VCaP (cell line): ENCODE measurements around the gene MYO1D.

Source experiments
- H3K27ac ChIP-seq: fragments of 450-650 bp; 2 replicates; pipeline ENCODE4 v1.5.1; 2017
- CTCF ChIP-seq: fragments of 450-650 bp; conservative IDR thresholded peaks from 2 replicates; pipeline ENCODE4 v1.5.1; 2017; ENCODE audit warnings: mild to moderate bottlenecking, moderate library complexity

The MYO1D gene

GRCh38 chr17:32701871-32702270, 175.1 kb downstream of the MYO1D start:
- TF ChIP-seq CTCF = no peak
- peak overlapping the region; percentile 3; the same call in 1 of the 2 replicates for H3K27ac ChIP-seq

GRCh38 chr17:32699247-32699646, 177.7 kb downstream of the MYO1D start:
- peak overlapping the region; percentile 81 for H3K27ac ChIP-seq
- no peak for TF ChIP-seq CTCF

GRCh38 chr17:32697728-32698625, 178.9 kb downstream of the MYO1D start:
- TF ChIP-seq CTCF = no peak
- H3K27ac ChIP-seq = peak overlapping the region; percentile 81

GRCh38 chr17:32696426-32696825, 180.5 kb downstream of the MYO1D start:
- no peak for TF ChIP-seq CTCF
- H3K27ac ChIP-seq = peak overlapping the region; percentile 81

- H3K27ac ChIP-seq = peak overlapping the region; percentile 81
- no peak for TF ChIP-seq CTCF
These were observed 181.1 kb downstream of the MYO1D start for GRCh38 chr17:32695864-32696263.

GRCh38 chr17:32693194-32693897, 183.6 kb downstream of the MYO1D start:
- no peak for TF ChIP-seq CTCF
- peak overlapping the region; percentile 28 for H3K27ac ChIP-seq

GRCh38 chr17:32692179-32692578, 184.7 kb downstream of the MYO1D start:
- no peak for TF ChIP-seq CTCF
- peak overlapping the region; percentile 28 for H3K27ac ChIP-seq
